Measurements from ENCODE around the gene RBMS3. TPM values are rescaled to one million over a fixed set of nuclear protein-coding genes. Genes with fewer than 3 reads are reported as not detected.

RBMS3 gene
- total RNA-seq, 1 donor: 81.1 TPM

DNA sequence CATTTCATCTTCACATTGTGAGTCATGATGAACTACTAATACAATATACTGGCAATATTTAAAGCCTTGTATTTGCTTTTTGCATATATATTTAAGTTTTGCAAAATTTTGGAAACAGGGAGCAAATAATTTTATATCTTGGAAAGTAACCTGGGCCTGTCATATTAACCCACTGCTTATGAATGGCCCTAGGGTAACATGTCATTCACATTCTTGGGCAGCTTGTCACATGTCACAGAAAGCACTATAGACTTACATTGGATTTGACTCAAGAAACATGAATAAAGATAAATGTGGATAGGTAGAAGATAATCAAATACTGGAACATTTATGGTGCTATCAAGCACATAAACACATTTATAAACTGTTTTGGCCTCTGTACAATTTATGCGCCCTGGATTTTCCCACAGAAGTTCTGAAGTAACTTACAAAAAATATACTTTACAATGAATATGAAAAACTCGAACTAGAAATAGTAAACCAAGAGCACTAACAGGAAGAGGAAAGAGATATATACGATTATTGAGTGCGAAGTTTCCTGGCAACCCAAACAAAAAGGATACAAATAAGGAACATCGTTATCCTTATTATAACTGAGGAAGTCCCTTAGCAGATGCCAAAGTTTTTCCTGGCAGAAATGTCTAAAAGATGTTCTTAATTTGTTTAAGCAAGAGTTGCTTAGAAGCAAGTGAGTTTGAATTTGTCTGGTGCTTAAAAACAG is 257.2 kb downstream of the RBMS3 start:
- Histone ChIP-seq H3K4me2 (ENCODE audit: insufficient read depth, low read length) (no peak overlapping the region), H3K27ac (ENCODE audit: low read depth, low read length) (no peak overlapping the region), H3K4me3 (ENCODE audit: insufficient read depth, low read length) (no peak overlapping the region), H4K20me1 (ENCODE audit: insufficient read depth, low read length) (no peaks in the 10 kb centered on the region), H3K36me3 (ENCODE audit: insufficient read depth, low read length) (no peaks in the 10 kb centered on the region), H3K79me2 (ENCODE audit: insufficient read depth, low read length) (peaks cover 2% of the 10 kb centered on the region), H2AFZ (ENCODE audit: low read length) (no peak overlapping the region), H3K4me1 (ENCODE audit: insufficient read depth, low read length) (no peaks in the 10 kb centered on the region), H3K9me3 (ENCODE audit: low read depth, low read length) (no peaks in the 10 kb centered on the region), H3K27me3 (ENCODE audit: insufficient read depth, low read length) (no peaks in the 10 kb centered on the region)
- DNase-seq (ENCODE audit: insufficient read length, low spot score, missing footprints): no peak
- TF ChIP-seq, protein P1, sequence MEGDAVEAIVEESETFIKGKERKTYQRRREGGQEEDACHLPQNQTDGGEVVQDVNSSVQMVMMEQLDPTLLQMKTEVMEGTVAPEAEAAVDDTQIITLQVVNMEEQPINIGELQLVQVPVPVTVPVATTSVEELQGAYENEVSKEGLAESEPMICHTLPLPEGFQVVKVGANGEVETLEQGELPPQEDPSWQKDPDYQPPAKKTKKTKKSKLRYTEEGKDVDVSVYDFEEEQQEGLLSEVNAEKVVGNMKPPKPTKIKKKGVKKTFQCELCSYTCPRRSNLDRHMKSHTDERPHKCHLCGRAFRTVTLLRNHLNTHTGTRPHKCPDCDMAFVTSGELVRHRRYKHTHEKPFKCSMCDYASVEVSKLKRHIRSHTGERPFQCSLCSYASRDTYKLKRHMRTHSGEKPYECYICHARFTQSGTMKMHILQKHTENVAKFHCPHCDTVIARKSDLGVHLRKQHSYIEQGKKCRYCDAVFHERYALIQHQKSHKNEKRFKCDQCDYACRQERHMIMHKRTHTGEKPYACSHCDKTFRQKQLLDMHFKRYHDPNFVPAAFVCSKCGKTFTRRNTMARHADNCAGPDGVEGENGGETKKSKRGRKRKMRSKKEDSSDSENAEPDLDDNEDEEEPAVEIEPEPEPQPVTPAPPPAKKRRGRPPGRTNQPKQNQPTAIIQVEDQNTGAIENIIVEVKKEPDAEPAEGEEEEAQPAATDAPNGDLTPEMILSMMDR (IDR thresholded peaks at IDR 0.05; ENCODE audit: extremely low read depth, low read depth, low read length): no peak

GRCh38 chr3:29538610-29538958 is 257.7 kb downstream of the RBMS3 start:
- H3K9me3 ChIP-seq (ENCODE audit: low read depth, low read length): no peaks in the 10 kb centered on the region
- no peak for DNase-seq (ENCODE audit: insufficient read length, low spot score, missing footprints)
- H3K4me1 ChIP-seq (ENCODE audit: insufficient read depth, low read length): no peaks in the 10 kb centered on the region
- H3K4me3 ChIP-seq (ENCODE audit: insufficient read depth, low read length): no peak overlapping the region
- TF ChIP-seq, protein P1 (IDR thresholded peaks at IDR 0.05; ENCODE audit: extremely low read depth, low read depth, low read length): no peak
- no peaks in the 10 kb centered on the region for H4K20me1 ChIP-seq (ENCODE audit: insufficient read depth, low read length)
- no peaks in the 10 kb centered on the region for H3K27me3 ChIP-seq (ENCODE audit: insufficient read depth, low read length)
- H3K36me3 ChIP-seq (ENCODE audit: insufficient read depth, low read length): no peaks in the 10 kb centered on the region
- peaks cover 2% of the 10 kb centered on the region for H3K79me2 ChIP-seq (ENCODE audit: insufficient read depth, low read length)
- H2AFZ ChIP-seq (ENCODE audit: low read length): no peak overlapping the region
- H3K4me2 ChIP-seq (ENCODE audit: insufficient read depth, low read length): no peak overlapping the region
- no peak overlapping the region for H3K27ac ChIP-seq (ENCODE audit: low read depth, low read length)

- Histone ChIP-seq H3K4me1 (ENCODE audit: insufficient read depth, low read length) (no peaks in the 10 kb centered on the region), H4K20me1 (ENCODE audit: insufficient read depth, low read length) (no peaks in the 10 kb centered on the region), H3K79me2 (ENCODE audit: insufficient read depth, low read length) (peaks cover 2% of the 10 kb centered on the region), H3K4me3 (ENCODE audit: insufficient read depth, low read length) (no peak overlapping the region), H3K27ac (ENCODE audit: low read depth, low read length) (no peak overlapping the region), H3K4me2 (ENCODE audit: insufficient read depth, low read length) (no peak overlapping the region), H3K36me3 (ENCODE audit: insufficient read depth, low read length) (no peaks in the 10 kb centered on the region), H3K27me3 (ENCODE audit: insufficient read depth, low read length) (no peaks in the 10 kb centered on the region), H2AFZ (ENCODE audit: low read length) (no peak overlapping the region), H3K9me3 (ENCODE audit: low read depth, low read length) (no peaks in the 10 kb centered on the region)
- TF ChIP-seq, protein P1 (IDR thresholded peaks at IDR 0.05; ENCODE audit: extremely low read depth, low read depth, low read length): no peak
- no peak for DNase-seq (ENCODE audit: insufficient read length, low spot score, missing footprints)
These were observed 259.7 kb downstream of the RBMS3 start for GRCh38 chr3:29540544-29540943.

DNA sequence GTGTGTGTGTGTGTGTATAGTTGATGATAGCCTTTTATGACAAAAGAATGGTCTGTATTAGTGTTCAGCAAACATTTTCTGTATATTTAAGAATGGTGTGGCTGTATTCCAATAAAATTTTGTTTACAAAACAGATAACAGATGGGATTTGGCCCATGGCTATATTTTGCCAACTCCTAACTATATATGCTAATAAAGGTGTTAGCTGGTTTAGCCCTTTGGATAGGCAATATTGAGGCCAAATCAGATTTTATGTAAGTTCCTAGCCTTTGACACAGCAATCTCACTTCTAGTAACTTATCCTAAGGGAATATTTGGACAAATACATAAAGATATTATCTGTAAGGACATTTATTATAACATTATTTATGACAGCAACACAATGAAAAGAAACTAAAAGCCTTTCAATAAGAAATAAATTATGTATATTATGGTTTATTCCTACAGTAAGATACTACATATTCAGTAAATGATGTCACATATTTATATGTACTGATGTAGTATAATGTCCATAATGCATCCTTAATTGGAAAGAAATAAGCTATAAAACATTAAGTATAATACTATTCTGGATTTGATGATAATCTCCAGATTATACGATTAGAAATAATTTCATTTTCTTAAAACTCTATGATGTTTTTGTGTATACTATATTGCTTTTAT is 264.0 kb downstream of the RBMS3 start:
- H3K79me2 ChIP-seq (ENCODE audit: insufficient read depth, low read length): peaks cover 2% of the 10 kb centered on the region
- no peaks in the 10 kb centered on the region for H3K9me3 ChIP-seq (ENCODE audit: low read depth, low read length)
- DNase-seq (ENCODE audit: insufficient read length, low spot score, missing footprints): no peak
- no peaks in the 10 kb centered on the region for H3K27me3 ChIP-seq (ENCODE audit: insufficient read depth, low read length)
- no peak overlapping the region for H3K4me2 ChIP-seq (ENCODE audit: insufficient read depth, low read length)
- H3K27ac ChIP-seq (ENCODE audit: low read depth, low read length): no peak overlapping the region
- H3K4me3 ChIP-seq (ENCODE audit: insufficient read depth, low read length): no peak overlapping the region
- H2AFZ ChIP-seq (ENCODE audit: low read length): no peak overlapping the region
- H3K36me3 ChIP-seq (ENCODE audit: insufficient read depth, low read length): no peaks in the 10 kb centered on the region
- no peaks in the 10 kb centered on the region for H3K4me1 ChIP-seq (ENCODE audit: insufficient read depth, low read length)
- H4K20me1 ChIP-seq (ENCODE audit: insufficient read depth, low read length): no peaks in the 10 kb centered on the region
- TF ChIP-seq, protein P1 (IDR thresholded peaks at IDR 0.05; ENCODE audit: extremely low read depth, low read depth, low read length): no peak

All from osteoblast (primary cell).